Measurements from ENCODE around the gene C11orf97. TPM values are rescaled to one million over a fixed set of nuclear protein-coding genes. Genes with fewer than 3 reads are reported as not detected.

The C11orf97 gene
- total RNA-seq, 4 donors from 2014 or later: not detected

GRCh38 chr11:94574193-94574961, 62.1 kb downstream of the C11orf97 start:
- no peak for TF ChIP-seq POLR2AphosphoS5 (IDR thresholded peaks at IDR 0.05)
- no peak for TF ChIP-seq EP300 (IDR thresholded peaks at IDR 0.05)
- no peak for TF ChIP-seq CTCF (IDR thresholded peaks at IDR 0.05)
- TF ChIP-seq POLR2A (IDR thresholded peaks at IDR 0.05): no peak
- whole genome bisulfite sequencing, 2 donors (ENCODE audit: low coverage in 1 of 2): 58 to 85% methylated on average over 3 to 12 of the region's 13 CpGs
- Histone ChIP-seq H3K4me3 (no peak overlapping the region), H3K36me3 (peaks cover 0 to 5% of the 10 kb centered on the region in 2 donors), H3K9me3 (no peaks in the 10 kb centered on the region), H3K4me1 (no peaks in the 10 kb centered on the region), H3K27ac (peak overlapping the region in 2 of 4 donors; percentile 35 to 55), H3K27me3 (no peaks in the 10 kb centered on the region)
- peak; percentile 31 for ATAC-seq

- H3K27me3 ChIP-seq: no peaks in the 10 kb centered on the region
- no peak overlapping the region for H3K27ac ChIP-seq
- ATAC-seq: no peak
- H3K4me3 ChIP-seq: no peak overlapping the region
- H3K9me3 ChIP-seq: no peaks in the 10 kb centered on the region
- 87 to 91% methylated on average over 3 to 4 of the region's 5 CpGs for WGBS, 2 donors (ENCODE audit: low coverage in 1 of 2)
- H3K36me3 ChIP-seq: peaks cover 0 to 5% of the 10 kb centered on the region in 2 donors
- no peaks in the 10 kb centered on the region for H3K4me1 ChIP-seq
- TF ChIP-seq POLR2AphosphoS5 (IDR thresholded peaks at IDR 0.05): no peak
- TF ChIP-seq POLR2A (IDR thresholded peaks at IDR 0.05): no peak
- no peak for TF ChIP-seq CTCF (IDR thresholded peaks at IDR 0.05)
- no peak for TF ChIP-seq EP300 (IDR thresholded peaks at IDR 0.05)
Measured at GRCh38 chr11:94576306-94576705, 64.0 kb downstream of the C11orf97 start.

GRCh38 chr11:94577841-94578240, 65.6 kb downstream of the C11orf97 start:
- TF ChIP-seq POLR2AphosphoS5 (IDR thresholded peaks at IDR 0.05): no peak
- TF ChIP-seq POLR2A (IDR thresholded peaks at IDR 0.05): no peak
- no peak for TF ChIP-seq CTCF (IDR thresholded peaks at IDR 0.05)
- no peak for TF ChIP-seq EP300 (IDR thresholded peaks at IDR 0.05)
- WGBS, 2 donors (ENCODE audit: low coverage in 1 of 2): 60 to 72% methylated on average over 1 to 3 of the region's 3 CpGs

More at GRCh38 chr11:94577841-94578240, 65.6 kb downstream of the C11orf97 start:
- ATAC-seq: no peak
- Histone ChIP-seq H3K36me3 (peaks cover 0 to 5% of the 10 kb centered on the region in 2 donors), H3K27ac (no peak overlapping the region), H3K9me3 (no peaks in the 10 kb centered on the region), H3K27me3 (no peaks in the 10 kb centered on the region), H3K4me1 (no peaks in the 10 kb centered on the region), H3K4me3 (no peak overlapping the region)

Small RNAs within 50 kb of the gene (small RNA-seq; reads per million reads assigned to genes)
- gene MIR548L: 0 to 0.12 (median 0.04) reads per million in 4 donors

Other genes starting within 250 kb of the C11orf97 start
- gene IZUMO1R, start 207.9 kb upstream of the C11orf97 start, total RNA-seq: not detected
- gene GPR83, start 111.0 kb upstream of the C11orf97 start, total RNA-seq: under 1 TPM in 3 of 4 donors, not detected in 1; 0.27 to 0.62 (median 0.35) TPM
- gene MRE11, start 18.6 kb upstream of the C11orf97 start, total RNA-seq: 10 to 100 TPM; 13.8 to 15.9 (median 14.5) TPM
- 10 to 100 TPM; 12.5 to 22.8 (median 16.9) TPM for gene ANKRD49, start 18.5 kb upstream of the C11orf97 start, total RNA-seq
- 1 to 10 TPM; 5.2 to 7.8 (median 7.6) TPM for gene FUT4, start 31.5 kb downstream of the C11orf97 start, total RNA-seq
- gene PIWIL4, start 54.9 kb downstream of the C11orf97 start, total RNA-seq: 1 to 10 TPM; 2.0 to 8.5 (median 6.0) TPM

All from gastroesophageal sphincter (tissue), 4 donors.